D341Med (cell line): ENCODE data around the gene YOD1.
A peak's percentile ranks its signal among the peaks of the same experiment; 100 is the strongest.

Source experiments
- DNase-seq: peaks from one replicate; pipeline ENCODE4 v3.0.0; 2012; ENCODE audit warnings: low spot score

Gene YOD1

DNA sequence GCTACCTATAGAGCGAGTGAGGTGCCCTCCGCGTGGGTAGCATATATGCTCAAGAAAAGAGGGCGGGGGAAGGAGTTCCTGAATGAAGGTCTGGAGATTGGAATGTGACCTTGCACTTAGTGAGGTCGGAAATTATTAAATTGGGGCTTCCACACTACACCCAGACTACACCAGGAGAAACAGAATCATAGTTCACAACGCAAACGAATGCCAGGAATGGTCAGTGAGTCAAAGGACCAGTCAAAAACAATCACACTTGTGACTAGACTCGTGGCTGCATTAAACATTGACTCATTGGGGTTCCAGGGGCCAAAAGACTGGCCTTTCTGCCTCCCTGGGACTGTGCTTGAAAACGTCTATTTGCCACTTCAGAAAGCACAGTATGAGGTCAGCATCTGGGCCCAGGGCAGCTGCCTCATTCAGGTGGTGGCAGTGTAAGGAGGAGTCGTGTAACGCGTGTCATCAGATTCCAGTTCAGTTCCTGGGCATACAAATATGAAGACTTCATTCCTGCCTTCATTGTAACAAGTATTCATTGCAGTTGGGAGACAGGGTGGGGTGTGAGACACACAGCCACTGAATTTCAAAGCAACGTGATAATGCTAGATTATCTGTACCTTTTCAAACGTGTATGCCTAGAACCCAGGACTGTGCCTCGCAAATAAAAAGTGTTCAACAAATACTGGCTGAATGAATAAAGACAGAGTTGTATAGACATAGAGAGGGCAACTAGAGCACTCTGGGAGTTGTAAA, at the start of gene YOD1:
YOD1 (minus strand) TSS at position 18 of the 753 bp plus-strand sequence. CDS start 178 bp downstream, outside the sequence.
- DNase-seq: no peak

- no peak for DNase-seq
Observed at GRCh38 chr1:207097871-207098324, 46.9 kb upstream of the YOD1 start.

GRCh38 chr1:207093944-207094343, 42.9 kb upstream of the YOD1 start:
- DNase-seq: no peak

DNA sequence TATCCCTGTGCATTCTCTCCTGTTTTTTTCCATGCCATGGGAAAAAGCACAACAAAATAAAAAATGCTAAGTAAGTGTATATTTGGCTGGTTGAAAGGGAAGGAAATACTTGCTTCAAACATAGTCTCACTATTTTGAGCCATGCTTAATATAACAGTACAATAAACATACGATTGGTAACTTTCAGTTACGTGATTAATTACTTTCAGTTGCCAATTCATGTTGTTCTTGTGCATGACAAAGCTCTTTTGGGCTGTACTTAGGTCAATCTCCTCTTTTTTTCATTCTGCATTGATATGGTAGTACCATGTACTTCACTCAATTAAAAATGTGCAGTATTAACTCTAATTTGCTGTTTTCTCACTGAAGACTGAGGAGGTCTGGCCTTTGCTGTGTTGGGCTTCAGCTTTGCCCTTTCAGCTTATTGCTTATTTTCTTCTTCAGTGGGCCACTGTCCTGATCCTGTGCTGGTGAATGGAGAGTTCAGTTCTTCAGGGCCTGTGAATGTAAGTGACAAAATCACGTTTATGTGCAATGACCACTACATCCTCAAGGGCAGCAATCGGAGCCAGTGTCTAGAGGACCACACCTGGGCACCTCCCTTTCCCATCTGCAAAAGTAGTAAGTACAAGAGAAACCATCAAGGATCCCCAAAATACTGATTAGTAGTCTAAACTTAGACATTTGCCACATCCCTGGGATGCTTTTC, 40.3 kb upstream of the YOD1 start:
- no peak for DNase-seq

GRCh38 chr1:207089627-207090355, 38.8 kb upstream of the YOD1 start:
- DNase-seq: no peak

- no peak for DNase-seq
Observed at GRCh38 chr1:207088701-207089626, 38.0 kb upstream of the YOD1 start, which contains the start of gene C4BPB. C4BPB (plus strand) TSS chr1:207088860; CDS start chr1:207089532, 672 bp downstream.

- no peak for DNase-seq
Observed at GRCh38 chr1:207088161-207088560, 37.2 kb upstream of the YOD1 start.

DNA sequence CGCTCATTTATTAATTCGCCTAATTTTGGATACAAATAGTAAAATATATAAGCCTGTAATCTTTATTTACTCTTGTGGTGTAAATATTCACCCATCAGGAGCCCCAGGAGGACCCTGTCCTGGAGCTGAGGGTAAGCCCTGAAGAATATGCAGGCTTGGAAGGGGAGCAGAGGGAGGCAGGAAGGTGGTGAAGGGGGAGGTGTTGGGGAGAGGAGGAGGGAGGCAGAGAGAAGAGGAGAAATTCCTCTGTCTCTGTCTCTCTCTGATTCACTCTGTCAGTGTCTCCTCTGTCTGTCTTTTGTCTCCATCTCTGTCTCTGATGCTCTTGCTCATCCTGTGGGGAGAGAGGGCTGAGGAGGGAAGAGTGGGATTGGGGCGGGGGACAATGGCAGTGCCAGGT, 34.9 kb upstream of the YOD1 start:
- no peak for DNase-seq

GRCh38 chr1:207084701-207085180, 33.7 kb upstream of the YOD1 start:
- peak; percentile 74 for DNase-seq

GRCh38 chr1:207084232-207084631, 33.2 kb upstream of the YOD1 start:
- no peak for DNase-seq

DNA sequence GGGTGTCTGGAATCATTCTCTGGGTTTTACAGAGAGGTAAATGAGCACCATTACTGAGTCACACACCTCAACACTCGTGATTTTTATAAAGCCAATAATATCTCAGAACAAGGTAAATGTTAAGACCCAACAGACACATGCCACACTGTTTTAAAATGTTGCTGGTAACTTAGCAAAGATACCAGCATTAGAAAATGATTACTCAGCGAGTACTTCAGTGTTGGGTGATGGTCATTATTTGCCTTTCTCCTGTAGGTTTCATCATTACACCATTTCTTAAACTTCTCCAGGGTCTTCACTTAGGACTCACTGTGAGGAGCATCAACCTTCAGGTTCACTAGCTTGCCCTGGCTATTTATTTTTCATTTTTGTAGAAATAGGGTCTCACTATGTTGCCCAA, 30.8 kb upstream of the YOD1 start:
- DNase-seq: no peak

DNA sequence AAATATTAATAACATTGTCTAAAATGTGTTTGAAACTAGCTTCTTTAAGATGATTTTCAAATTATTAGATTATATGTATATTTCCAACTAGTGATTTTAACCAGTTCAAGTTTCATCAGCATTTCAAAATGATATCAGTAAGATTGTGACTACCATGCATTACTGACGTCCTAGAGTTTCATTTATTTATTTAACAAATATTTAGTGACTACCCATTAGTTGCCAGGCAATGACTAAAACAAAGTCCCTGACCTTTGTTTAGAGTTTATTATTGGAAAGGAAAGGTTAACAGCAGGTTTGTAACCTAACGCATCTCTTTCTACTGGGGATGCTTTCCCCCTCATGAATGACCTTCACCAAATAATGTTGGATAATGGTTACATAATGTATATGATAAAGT, 30.1 kb upstream of the YOD1 start:
- DNase-seq: no peak

- no peak for DNase-seq
Observed at GRCh38 chr1:207079706-207080241, 28.8 kb upstream of the YOD1 start.

GRCh38 chr1:207078578-207079132, 27.6 kb upstream of the YOD1 start:
- DNase-seq: no peak

- DNase-seq: peak; percentile 75
Observed at GRCh38 chr1:207077470-207078377, 26.7 kb upstream of the YOD1 start.

GRCh38 chr1:207077012-207077411, 26.0 kb upstream of the YOD1 start:
- no peak for DNase-seq

- DNase-seq: no peak
Observed at GRCh38 chr1:207076181-207076955, 25.4 kb upstream of the YOD1 start.

- no peak for DNase-seq
Observed at GRCh38 chr1:207073906-207074820, 23.2 kb upstream of the YOD1 start.
